HEK293 (cell line): Measurements from ENCODE around the gene NHLRC1.

ENCODE experiments used
- ZNF18 ChIP-seq: fragments of 450-650 bp; formaldehyde crosslinking; IDR thresholded peaks from 2 replicates; pipeline ENCODE4 v1.5.1; 2016; ENCODE audit warnings: missing biosample characterization, missing genetic modification characterization
- ZNF580 ChIP-seq: fragments of 450-650 bp; formaldehyde crosslinking; IDR thresholded peaks from 2 replicates; pipeline ENCODE4 v1.5.1; 2016; ENCODE audit warnings: missing biosample characterization, missing genetic modification characterization

- TF ChIP-seq ZNF18: no peak
- TF ChIP-seq ZNF580: no peak
Measured at GRCh38 chr6:18126121-18126520, 3.6 kb upstream of the NHLRC1 start.
